Neural progenitor cell (in vitro differentiated cells): ENCODE measurements around the gene LMF1. TPM values are rescaled to one million over a fixed set of nuclear protein-coding genes. Genes with fewer than 3 reads are reported as not detected.

Experiments
- DNase-seq: peaks from one replicate; pipeline ENCODE4 v3.0.0-alpha.2; 2016; ENCODE audit warnings: low spot score
- H2AFZ ChIP-seq: fragments of 200-600 bp; sonication (generic); replicated peaks from 2 replicates; pipeline ENCODE4 v1.6.1; 2016; ENCODE audit warnings: antibody characterized with exemption
- H3F3A ChIP-seq: fragments of 200-600 bp; sonication (generic); 2 replicates; pipeline ENCODE4 v1.6.1; 2016; ENCODE audit warnings: antibody characterized with exemption, low read depth
- H3K27ac ChIP-seq: fragments of 200-600 bp; sonication (generic); 2 replicates; pipeline ENCODE4 v1.5.1; 2016; ENCODE audit warnings: mild to moderate bottlenecking
- H3K27me3 ChIP-seq: fragments of 200-600 bp; sonication (generic); 2 replicates; pipeline ENCODE4 v1.6.1; 2016; ENCODE audit warnings: mild to moderate bottlenecking, moderate library complexity
- H3K36me3 ChIP-seq: fragments of 200-600 bp; sonication (generic); 2 replicates; pipeline ENCODE4 v1.5.1; 2016
- H3K4me1 ChIP-seq: fragments of 200-600 bp; sonication (generic); 2 replicates; pipeline ENCODE4 v1.6.1; 2016; ENCODE audit warnings: mixed run types
- H3K4me2 ChIP-seq: fragments of 200-600 bp; sonication (generic); 2 replicates; pipeline ENCODE4 v1.6.1; 2016
- H3K4me3 ChIP-seq: fragments of 200-600 bp; sonication (generic); 2 replicates; pipeline ENCODE4 v1.5.1; 2016
- H3K79me2 ChIP-seq: fragments of 200-600 bp; sonication (generic); 2 replicates; pipeline ENCODE4 v1.6.1; 2016; ENCODE audit warnings: low read depth
- H3K9ac ChIP-seq: fragments of 200-600 bp; sonication (generic); 2 replicates; pipeline ENCODE4 v1.6.1; 2016
- H3K9me3 ChIP-seq: fragments of 200-600 bp; sonication (generic); 2 replicates; pipeline ENCODE4 v1.5.1; 2016; ENCODE audit warnings: low read depth
- H4K20me1 ChIP-seq: fragments of 200-600 bp; sonication (generic); 2 replicates; pipeline ENCODE4 v1.6.1; 2016; ENCODE audit warnings: low read depth
- H3K27ac Mint-ChIP-seq: 3 replicates; pipeline ENCODE4 v1.8.0; 2021; ENCODE audit warnings: mixed read lengths
- H3K27me3 Mint-ChIP-seq: 2 replicates; pipeline ENCODE4 v1.8.0; 2022; ENCODE audit warnings: low read depth, mild to moderate bottlenecking, inconsistent platforms, moderate library complexity, mixed read lengths; ENCODE audit not compliant: insufficient read depth
- H3K36me3 Mint-ChIP-seq: 3 replicates; pipeline ENCODE4 v1.8.0; 2021; ENCODE audit warnings: mixed read lengths
- H3K4me1 Mint-ChIP-seq: 3 replicates; pipeline ENCODE4 v1.8.0; 2021; ENCODE audit warnings: mixed read lengths
- H3K4me3 Mint-ChIP-seq: 3 replicates; pipeline ENCODE4 v1.8.0; 2021; ENCODE audit warnings: mild to moderate bottlenecking, moderate library complexity, mixed read lengths
- H3K9me3 Mint-ChIP-seq: 3 replicates; pipeline ENCODE4 v1.8.0; 2020; ENCODE audit warnings: mixed read lengths
- EZH2 ChIP-seq: fragments of 200-600 bp; sonication (generic); IDR thresholded peaks from 2 replicates; pipeline ENCODE4 v1.6.1; 2017; ENCODE audit warnings: antibody characterized with exemption, mild to moderate bottlenecking, moderate library complexity
- EZH2phosphoT487 ChIP-seq: fragments of 200-600 bp; sonication (generic); IDR thresholded peaks from 2 replicates; pipeline ENCODE4 v1.6.1; 2017; ENCODE audit warnings: antibody characterized with exemption
- total RNA-seq: library from RNA; depleted of rRNA; stranded (reverse); fragments of >200 nt; gene quantifications from 2 replicates; pipeline ENCODE4 v1.2.3, GENCODE V29; 2015; ENCODE audit warnings: low replicate concordance
- TF ChIP-seq, protein P1 (sequence below): fragments of 200-600 bp; sonication (generic); IDR thresholded peaks from 2 replicates; pipeline ENCODE4 v1.5.1; 2017; ENCODE audit warnings: antibody characterized with exemption, mild to moderate bottlenecking

Gene LMF1
- total RNA-seq, 1 donor from 2014 or later, result 3.4 TPM

DNA sequence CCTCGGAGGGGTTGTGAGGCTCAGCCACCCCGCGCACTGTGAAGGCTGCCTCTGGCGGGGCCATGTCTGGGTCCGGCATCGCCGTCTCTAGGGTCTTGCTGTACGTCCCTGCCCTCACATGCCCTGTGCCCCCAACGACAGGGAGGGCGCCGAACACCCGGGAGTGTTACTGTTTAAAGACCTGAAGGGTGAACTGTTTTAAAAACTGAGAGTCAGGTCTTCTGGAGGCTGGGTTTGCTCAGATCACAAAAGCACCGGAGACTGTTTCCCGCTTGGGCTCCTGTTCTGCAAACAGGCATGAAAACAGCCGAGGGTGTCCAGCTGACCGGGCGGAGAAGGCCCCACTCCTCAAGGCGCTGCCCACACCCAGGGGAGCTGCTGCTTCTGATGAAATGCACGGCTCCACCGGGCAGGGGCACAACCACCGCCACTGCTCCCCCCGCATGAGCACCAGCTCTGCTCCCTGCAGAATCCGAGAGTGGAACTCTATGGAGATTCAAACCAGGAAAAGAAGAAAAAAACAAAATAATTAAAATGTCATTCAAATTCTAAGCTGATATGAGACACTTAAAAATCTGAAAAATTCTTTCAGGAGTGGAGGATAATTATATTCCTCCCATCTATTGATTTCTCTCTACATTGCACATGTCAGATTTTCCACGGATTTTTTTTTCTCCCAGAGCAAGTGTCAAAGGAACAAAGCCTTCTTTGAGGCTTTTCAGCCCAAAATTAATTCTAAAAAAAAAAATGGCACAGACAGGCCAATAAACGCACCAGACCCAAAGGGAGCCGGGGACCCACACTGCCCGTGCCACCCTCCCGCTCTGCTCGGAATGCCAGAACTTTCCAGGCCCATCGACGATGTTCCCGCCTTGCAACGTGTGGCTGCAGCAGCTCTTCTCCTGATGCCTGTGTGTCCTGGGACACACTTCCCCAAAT, 74.3 kb downstream of the LMF1 start:
- Mint-ChIP-seq H3K36me3 (peaks cover 6% of the 10 kb centered on the region), H3K27ac (no peak overlapping the region), H3K9me3 (no peaks in the 10 kb centered on the region), H3K4me3 (no peak overlapping the region), H3K4me1 (peaks cover 15% of the 10 kb centered on the region), H3K27me3 (peaks cover 6% of the 10 kb centered on the region)
- H3F3A ChIP-seq, result no peaks in the 10 kb centered on the region
- no peak overlapping the region for H3K4me3 ChIP-seq
- no peak overlapping the region for H3K4me2 ChIP-seq
- no peaks in the 10 kb centered on the region for H3K4me1 ChIP-seq
- no peaks in the 10 kb centered on the region for H3K36me3 ChIP-seq
- no peaks in the 10 kb centered on the region for H3K79me2 ChIP-seq
- H3K27ac ChIP-seq, result no peak overlapping the region
- H3K9ac ChIP-seq, result no peak overlapping the region
- TF ChIP-seq, protein P1, sequence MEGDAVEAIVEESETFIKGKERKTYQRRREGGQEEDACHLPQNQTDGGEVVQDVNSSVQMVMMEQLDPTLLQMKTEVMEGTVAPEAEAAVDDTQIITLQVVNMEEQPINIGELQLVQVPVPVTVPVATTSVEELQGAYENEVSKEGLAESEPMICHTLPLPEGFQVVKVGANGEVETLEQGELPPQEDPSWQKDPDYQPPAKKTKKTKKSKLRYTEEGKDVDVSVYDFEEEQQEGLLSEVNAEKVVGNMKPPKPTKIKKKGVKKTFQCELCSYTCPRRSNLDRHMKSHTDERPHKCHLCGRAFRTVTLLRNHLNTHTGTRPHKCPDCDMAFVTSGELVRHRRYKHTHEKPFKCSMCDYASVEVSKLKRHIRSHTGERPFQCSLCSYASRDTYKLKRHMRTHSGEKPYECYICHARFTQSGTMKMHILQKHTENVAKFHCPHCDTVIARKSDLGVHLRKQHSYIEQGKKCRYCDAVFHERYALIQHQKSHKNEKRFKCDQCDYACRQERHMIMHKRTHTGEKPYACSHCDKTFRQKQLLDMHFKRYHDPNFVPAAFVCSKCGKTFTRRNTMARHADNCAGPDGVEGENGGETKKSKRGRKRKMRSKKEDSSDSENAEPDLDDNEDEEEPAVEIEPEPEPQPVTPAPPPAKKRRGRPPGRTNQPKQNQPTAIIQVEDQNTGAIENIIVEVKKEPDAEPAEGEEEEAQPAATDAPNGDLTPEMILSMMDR, result no peak
- TF ChIP-seq EZH2 (no peak), EZH2phosphoT487 (no peak)
- H2AFZ ChIP-seq, result no peak overlapping the region
- no peaks in the 10 kb centered on the region for H3K9me3 ChIP-seq
- H4K20me1 ChIP-seq, result peaks cover 10% of the 10 kb centered on the region
- no peaks in the 10 kb centered on the region for H3K27me3 ChIP-seq
- DNase-seq, result no peak

DNA sequence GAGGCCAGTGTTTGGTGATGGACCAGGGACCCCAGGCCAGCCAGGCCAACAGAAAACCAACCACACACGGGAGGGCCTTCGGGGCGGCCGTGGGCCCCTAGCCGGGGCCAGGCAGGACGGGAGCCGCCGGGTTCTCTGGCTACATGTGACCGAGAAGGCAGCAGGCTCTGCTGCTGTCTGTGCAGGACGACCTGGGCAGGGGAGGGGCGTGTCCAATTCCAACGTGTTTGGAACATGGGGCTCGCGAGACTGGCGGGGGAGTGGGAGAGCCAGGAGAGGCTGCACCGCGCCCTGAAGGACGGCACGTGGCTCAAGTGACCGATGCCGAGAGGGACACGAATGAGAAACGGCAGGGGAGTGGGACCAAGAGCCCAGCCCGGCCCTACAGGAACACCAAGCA, 75.4 kb downstream of the LMF1 start:
- peaks cover 6% of the 10 kb centered on the region for H3K27me3 Mint-ChIP-seq
- H3F3A ChIP-seq, result no peaks in the 10 kb centered on the region
- no peak overlapping the region for H3K9ac ChIP-seq
- H4K20me1 ChIP-seq, result peaks cover 10% of the 10 kb centered on the region
- H3K36me3 Mint-ChIP-seq, result peaks cover 6% of the 10 kb centered on the region
- H3K36me3 ChIP-seq, result no peaks in the 10 kb centered on the region
- H3K79me2 ChIP-seq, result no peaks in the 10 kb centered on the region
- no peak for DNase-seq
- H3K27ac ChIP-seq, result no peak overlapping the region
- peaks cover 15% of the 10 kb centered on the region for H3K4me1 Mint-ChIP-seq
- no peak overlapping the region for H3K4me3 Mint-ChIP-seq
- H3K4me1 ChIP-seq, result no peaks in the 10 kb centered on the region
- no peak overlapping the region for H3K27ac Mint-ChIP-seq
- H3K4me2 ChIP-seq, result no peak overlapping the region
- no peak overlapping the region for H2AFZ ChIP-seq
- no peaks in the 10 kb centered on the region for H3K9me3 ChIP-seq
- TF ChIP-seq EZH2, result no peak
- TF ChIP-seq, protein P1, result no peak
- no peak for TF ChIP-seq EZH2phosphoT487
- H3K4me3 ChIP-seq, result no peak overlapping the region
- no peaks in the 10 kb centered on the region for H3K9me3 Mint-ChIP-seq
- H3K27me3 ChIP-seq, result no peaks in the 10 kb centered on the region

DNA sequence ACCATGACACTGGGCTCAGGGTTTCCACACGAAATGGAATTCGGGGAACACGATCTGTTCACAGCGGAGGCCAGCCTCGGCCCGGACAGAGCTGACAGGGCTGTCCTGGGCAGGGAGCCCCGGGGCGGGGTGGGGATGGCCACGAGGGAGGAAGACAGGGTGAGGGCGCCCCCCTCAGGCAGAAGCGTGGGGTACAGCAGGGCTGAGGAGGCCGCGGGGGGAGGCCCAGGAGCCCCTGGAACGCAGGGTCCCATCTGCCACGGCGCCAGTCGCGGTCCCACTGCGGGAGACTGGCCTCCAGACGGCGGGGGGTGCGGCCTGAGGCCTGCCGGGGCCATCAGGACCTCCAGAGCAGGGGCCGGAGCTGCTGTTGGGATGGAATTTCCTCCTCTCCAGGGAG, 75.9 kb downstream of the LMF1 start:
- Mint-ChIP-seq H3K36me3 (peaks cover 6% of the 10 kb centered on the region), H3K27me3 (peaks cover 6% of the 10 kb centered on the region), H3K4me3 (no peak overlapping the region), H3K9me3 (no peaks in the 10 kb centered on the region), H3K4me1 (peaks cover 15% of the 10 kb centered on the region), H3K27ac (no peak overlapping the region)
- Histone ChIP-seq H3K4me2 (no peak overlapping the region), H4K20me1 (peaks cover 10% of the 10 kb centered on the region), H3K9ac (no peak overlapping the region), H3K79me2 (no peaks in the 10 kb centered on the region), H2AFZ (no peak overlapping the region), H3K36me3 (no peaks in the 10 kb centered on the region), H3K9me3 (no peaks in the 10 kb centered on the region), H3K27ac (no peak overlapping the region), H3F3A (no peaks in the 10 kb centered on the region), H3K4me1 (no peaks in the 10 kb centered on the region), H3K4me3 (no peak overlapping the region), H3K27me3 (no peaks in the 10 kb centered on the region)
- TF ChIP-seq EZH2, result no peak
- TF ChIP-seq, protein P1, result peak; percentile 31
- DNase-seq, result no peak
